Effector memory CD8-positive, alpha-beta T cell (primary cell): ENCODE results near the gene COL20A1.

Source experiments
- ATAC-seq: fragments of 150-1000 bp; cut with Tn5 transposase; replicated peaks from 2 replicates; pipeline ENCODE4 v1.10.0; 2021; ENCODE audit warnings: mild to moderate bottlenecking, moderate library complexity
- DNase-seq, 3 experiments: peaks; one replicate each; pipeline ENCODE4 v3.0.0; 2021
- H3K27ac Mint-ChIP-seq, 2 donors: one replicate each; pipeline ENCODE4 v1.8.0; 2022; ENCODE audit warnings: mild to moderate bottlenecking in 2 of 2, mixed read lengths in 2 of 2, moderate library complexity in 2 of 2
- H3K27me3 Mint-ChIP-seq, 2 donors: one replicate each; pipeline ENCODE4 v1.8.0; 2022; ENCODE audit warnings: mixed read lengths in 2 of 2
- H3K36me3 Mint-ChIP-seq: one replicate; pipeline ENCODE4 v1.8.0; 2022; ENCODE audit warnings: mild to moderate bottlenecking, moderate library complexity, mixed read lengths; ENCODE audit not compliant: insufficient read depth
- H3K4me1 Mint-ChIP-seq, 2 donors: one replicate each; pipeline ENCODE4 v1.8.0; 2022; ENCODE audit warnings: low read depth in 2 of 2, mixed read lengths in 2 of 2
- H3K4me3 Mint-ChIP-seq, 2 donors: one replicate each; pipeline ENCODE4 v1.8.0; 2022; ENCODE audit warnings: mild to moderate bottlenecking in 2 of 2, mixed read lengths in 2 of 2, moderate library complexity in 2 of 2
- H3K9me3 Mint-ChIP-seq, 2 donors: one replicate each; pipeline ENCODE4 v1.8.0; 2022; ENCODE audit warnings: mixed read lengths in 2 of 2

COL20A1 gene

DNA sequence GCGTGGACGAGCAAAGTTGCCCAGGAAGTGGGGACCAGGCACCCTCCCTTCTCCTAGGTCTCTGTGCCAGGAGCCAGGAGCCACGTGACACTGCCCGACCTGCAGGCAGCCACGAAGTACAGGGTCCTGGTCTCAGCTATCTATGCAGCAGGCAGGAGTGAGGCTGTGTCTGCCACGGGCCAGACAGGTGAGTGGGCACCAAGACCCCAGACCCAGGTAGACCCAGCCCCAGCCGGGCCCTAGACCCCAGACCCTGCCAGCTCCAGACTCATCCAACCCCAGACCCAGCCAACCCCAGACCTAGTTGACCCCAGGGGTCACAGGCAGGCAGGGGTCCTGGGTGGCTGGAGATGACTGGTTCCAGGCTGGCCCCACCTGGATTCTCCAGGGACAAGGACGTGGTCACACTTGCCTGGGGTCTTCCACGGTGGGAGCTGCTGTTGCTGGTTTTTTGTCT is 21.1 kb downstream of the COL20A1 start:
- Mint-ChIP-seq H3K4me1 (peaks cover 3 to 4% of the 10 kb centered on the region in 2 donors), H3K9me3 (no peaks in the 10 kb centered on the region), H3K4me3 (no peak overlapping the region), H3K36me3 (no peaks in the 10 kb centered on the region), H3K27me3 (peaks cover 12 to 44% of the 10 kb centered on the region in 2 donors), H3K27ac (no peak overlapping the region)
- DNase-seq (no peak), ATAC-seq (no peak)

DNA sequence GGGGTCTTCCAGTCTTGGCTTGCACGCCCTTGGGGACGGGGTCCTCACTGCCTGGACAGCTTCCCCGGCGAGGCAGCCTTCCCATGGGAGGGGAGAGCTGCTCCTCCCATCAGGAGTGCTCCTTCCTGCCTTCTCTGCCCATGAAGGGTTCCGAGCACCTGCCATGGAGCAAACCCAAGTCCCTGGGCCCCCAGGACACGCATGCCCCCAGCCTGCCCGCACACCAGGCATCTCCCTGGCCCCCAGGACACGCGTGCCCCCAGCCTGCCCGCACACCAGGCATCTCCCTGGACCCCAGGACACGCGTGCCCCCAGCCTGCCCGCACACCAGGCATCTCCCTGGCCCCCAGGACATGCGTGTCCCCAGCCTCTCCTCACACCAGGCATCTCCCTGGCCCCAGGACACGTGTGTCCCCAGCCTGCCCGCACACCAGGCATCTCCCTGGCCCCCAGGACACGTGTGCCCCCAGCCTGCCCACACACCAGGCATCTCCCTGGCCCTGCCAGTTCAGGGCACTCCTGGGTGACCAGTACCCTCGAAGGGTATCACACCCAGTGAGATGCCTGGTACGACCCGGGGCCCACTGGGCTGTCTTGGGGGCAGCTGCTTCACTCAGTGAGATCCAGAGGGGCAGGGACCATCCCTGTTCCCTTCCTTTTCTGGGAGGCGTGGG is 21.7 kb downstream of the COL20A1 start:
- ATAC-seq: no peak
- H3K4me3 Mint-ChIP-seq: no peak overlapping the region
- H3K36me3 Mint-ChIP-seq: no peaks in the 10 kb centered on the region
- peaks cover 9 to 45% of the 10 kb centered on the region in 2 donors for H3K27me3 Mint-ChIP-seq
- H3K9me3 Mint-ChIP-seq: no peaks in the 10 kb centered on the region
- no peak for DNase-seq
- H3K4me1 Mint-ChIP-seq: peaks cover 2 to 3% of the 10 kb centered on the region in 2 donors
- H3K27ac Mint-ChIP-seq: no peak overlapping the region

DNA sequence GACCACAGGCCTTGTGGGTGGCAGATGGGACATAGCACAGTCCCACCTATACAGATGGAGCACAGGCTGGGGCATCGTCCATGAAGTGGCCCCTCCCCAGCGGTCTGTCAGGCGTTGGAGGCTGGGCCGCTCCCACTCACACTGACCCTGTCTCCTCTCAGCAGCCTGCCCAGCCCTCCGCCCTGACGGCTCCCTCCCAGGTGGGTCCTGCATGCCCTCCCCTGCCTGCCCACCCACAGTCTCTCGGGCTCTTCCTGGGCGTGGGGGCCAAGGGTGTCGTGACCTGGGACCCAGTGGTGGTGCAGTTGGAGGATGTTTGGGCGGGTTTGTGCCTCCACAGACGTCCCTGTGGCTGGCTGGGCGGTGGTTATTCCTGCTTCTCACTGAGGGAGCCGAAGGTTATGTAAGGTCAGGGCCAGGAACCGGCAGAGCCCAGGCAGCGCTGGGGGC is 22.3 kb downstream of the COL20A1 start:
- Mint-ChIP-seq H3K4me3 (no peak overlapping the region), H3K27ac (no peak overlapping the region), H3K27me3 (peaks cover 6 to 41% of the 10 kb centered on the region in 2 donors), H3K36me3 (no peaks in the 10 kb centered on the region), H3K4me1 (peaks cover 0 to 3% of the 10 kb centered on the region in 2 donors), H3K9me3 (no peaks in the 10 kb centered on the region)
- DNase-seq (no peak), ATAC-seq (no peak)

- H3K4me3 Mint-ChIP-seq: no peak overlapping the region
- H3K4me1 Mint-ChIP-seq: peaks cover 0 to 3% of the 10 kb centered on the region in 2 donors
- no peaks in the 10 kb centered on the region for H3K36me3 Mint-ChIP-seq
- no peak for DNase-seq
- no peak overlapping the region for H3K27ac Mint-ChIP-seq
- ATAC-seq: no peak
- H3K9me3 Mint-ChIP-seq: no peaks in the 10 kb centered on the region
- H3K27me3 Mint-ChIP-seq: peaks cover 6 to 37% of the 10 kb centered on the region in 2 donors
These were observed 22.9 kb downstream of the COL20A1 start for GRCh38 chr20:63315731-63316491.

DNA sequence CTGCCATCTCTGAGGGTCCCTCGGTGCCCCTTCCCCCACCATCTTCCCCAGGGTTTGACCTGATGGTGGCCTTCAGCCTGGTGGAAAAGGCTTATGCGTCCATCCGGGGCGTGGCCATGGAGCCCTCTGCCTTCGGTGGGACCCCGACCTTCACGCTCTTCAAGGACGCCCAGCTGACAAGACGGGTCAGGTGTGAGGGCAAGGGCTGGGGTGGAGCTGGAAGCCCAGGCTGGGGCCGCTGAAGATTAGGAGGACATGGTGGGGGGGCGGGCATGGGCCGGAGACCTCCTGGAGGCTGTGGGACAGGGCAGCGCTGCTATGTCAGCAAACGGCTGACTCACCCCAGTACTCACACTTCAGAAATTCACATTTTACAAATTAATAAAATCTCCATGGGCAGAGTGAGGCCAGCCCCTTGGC is 23.5 kb downstream of the COL20A1 start:
- Mint-ChIP-seq H3K4me1 (peaks cover 0 to 3% of the 10 kb centered on the region in 2 donors), H3K27ac (no peak overlapping the region), H3K4me3 (no peak overlapping the region), H3K9me3 (no peaks in the 10 kb centered on the region), H3K27me3 (peaks cover 6 to 43% of the 10 kb centered on the region in 2 donors), H3K36me3 (no peaks in the 10 kb centered on the region)
- DNase-seq: no peak
- no peak for ATAC-seq

GRCh38 chr20:63317061-63317460 is 24.1 kb downstream of the COL20A1 start:
- H3K36me3 Mint-ChIP-seq: no peaks in the 10 kb centered on the region
- no peak for DNase-seq
- no peak overlapping the region for H3K27ac Mint-ChIP-seq
- no peaks in the 10 kb centered on the region for H3K9me3 Mint-ChIP-seq
- H3K4me1 Mint-ChIP-seq: peaks cover 0 to 3% of the 10 kb centered on the region in 2 donors
- no peak overlapping the region for H3K4me3 Mint-ChIP-seq
- no peak for ATAC-seq
- peaks cover 6 to 45% of the 10 kb centered on the region in 2 donors for H3K27me3 Mint-ChIP-seq

DNA sequence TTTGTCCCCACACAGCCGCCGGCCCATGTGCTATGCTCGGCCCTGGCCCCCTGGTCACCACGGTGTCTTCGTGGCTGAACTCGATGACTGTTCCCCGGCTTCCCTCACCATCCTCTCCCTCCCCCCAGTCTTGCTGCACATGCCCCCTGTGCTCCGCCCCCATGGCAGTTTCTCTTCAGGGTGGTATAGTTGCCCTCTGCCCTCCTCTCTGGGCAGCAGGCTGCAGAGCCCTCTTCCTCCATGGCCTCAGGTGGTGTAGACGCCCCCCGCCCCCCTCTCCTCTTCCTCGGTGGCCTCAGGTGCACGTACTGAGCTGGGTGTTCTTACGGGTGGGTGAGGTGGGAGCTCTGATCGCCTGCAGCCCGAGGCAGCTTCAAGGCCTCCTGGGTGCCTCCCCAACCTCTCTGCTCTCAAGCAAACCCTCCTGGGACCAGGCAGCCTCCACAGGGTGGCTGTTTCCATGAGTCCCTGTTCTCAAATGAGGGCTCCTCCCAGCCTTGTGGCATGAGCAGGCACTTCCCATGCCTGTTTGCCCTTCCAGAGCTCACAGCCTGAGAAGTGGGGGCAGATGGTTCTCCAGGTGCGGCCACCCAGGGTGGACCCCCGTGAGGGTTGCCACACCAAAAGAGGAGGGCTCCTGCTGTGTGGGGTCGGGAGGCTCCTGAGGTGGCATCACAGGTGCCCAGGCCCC is 24.8 kb downstream of the COL20A1 start:
- Mint-ChIP-seq H3K27ac (no peak overlapping the region), H3K27me3 (peaks cover 6 to 39% of the 10 kb centered on the region in 2 donors), H3K4me3 (no peak overlapping the region), H3K36me3 (peaks cover 3% of the 10 kb centered on the region), H3K4me1 (peaks cover 0 to 3% of the 10 kb centered on the region in 2 donors), H3K9me3 (no peaks in the 10 kb centered on the region)
- no peak for DNase-seq
- no peak for ATAC-seq

DNA sequence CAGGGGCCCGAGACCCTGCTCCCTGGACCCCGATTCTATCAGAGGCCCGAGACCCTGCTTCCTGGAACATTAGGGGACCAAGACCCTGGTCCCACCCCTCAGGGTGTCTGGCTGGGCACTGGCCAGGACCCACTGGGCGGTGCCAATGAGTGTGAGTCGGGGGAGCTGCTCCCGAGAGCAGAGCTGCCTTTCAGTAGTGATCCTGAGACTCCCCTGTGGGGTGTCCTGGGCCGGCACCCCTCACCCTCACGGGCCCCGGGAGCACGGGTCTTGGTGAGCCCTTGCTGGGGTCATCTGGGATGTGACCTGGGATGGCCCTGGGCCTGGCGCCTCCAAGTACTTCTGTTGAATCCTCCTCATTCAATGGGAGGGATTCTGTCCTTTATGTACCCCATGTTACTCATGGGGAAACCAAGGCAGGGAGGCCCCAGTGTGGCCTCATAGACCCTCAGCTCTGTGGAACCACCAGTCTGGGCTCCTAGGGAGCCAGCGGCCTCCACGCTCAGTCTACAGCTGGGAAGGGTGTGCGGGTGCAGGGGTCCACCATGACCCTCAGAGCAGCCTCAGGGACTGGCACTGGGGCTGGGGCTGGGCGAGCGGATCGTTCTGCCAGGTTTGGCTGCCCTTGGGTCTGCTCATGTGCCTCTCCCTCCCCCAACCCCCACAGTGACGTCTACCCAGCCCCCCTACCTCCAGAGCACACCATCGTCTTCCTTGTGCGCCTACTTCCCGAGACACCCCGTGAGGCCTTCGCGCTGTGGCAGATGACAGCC is 25.6 kb downstream of the COL20A1 start:
- H3K27ac Mint-ChIP-seq: no peak overlapping the region
- no peaks in the 10 kb centered on the region for H3K9me3 Mint-ChIP-seq
- H3K27me3 Mint-ChIP-seq: peaks cover 6 to 39% of the 10 kb centered on the region in 2 donors
- peaks cover 3% of the 10 kb centered on the region for H3K36me3 Mint-ChIP-seq
- DNase-seq (no peak), ATAC-seq (no peak)
- H3K4me3 Mint-ChIP-seq: no peak overlapping the region
- H3K4me1 Mint-ChIP-seq: no peaks in the 10 kb centered on the region

- Mint-ChIP-seq H3K4me1 (no peaks in the 10 kb centered on the region), H3K27ac (no peak overlapping the region)
These were observed 26.4 kb downstream of the COL20A1 start for GRCh38 chr20:63319164-63320040.

GRCh38 chr20:63320041-63320511 is 27.1 kb downstream of the COL20A1 start:
- H3K36me3 Mint-ChIP-seq: peaks cover 3% of the 10 kb centered on the region
- ATAC-seq (no peak), DNase-seq (no peak)
- H3K4me1 Mint-ChIP-seq: no peaks in the 10 kb centered on the region
- H3K27me3 Mint-ChIP-seq: peaks cover 6 to 38% of the 10 kb centered on the region in 2 donors
- no peak overlapping the region for H3K4me3 Mint-ChIP-seq
- H3K9me3 Mint-ChIP-seq: no peaks in the 10 kb centered on the region
- H3K27ac Mint-ChIP-seq: no peak overlapping the region

More at GRCh38 chr20:63319164-63320040, 26.4 kb downstream of the COL20A1 start:
- Mint-ChIP-seq H3K36me3 (peaks cover 3% of the 10 kb centered on the region), H3K27me3 (peaks cover 6 to 42% of the 10 kb centered on the region in 2 donors), H3K9me3 (no peaks in the 10 kb centered on the region), H3K4me3 (no peak overlapping the region)
- ATAC-seq (no peak), DNase-seq (no peak)

GRCh38 chr20:63320616-63321147 is 27.7 kb downstream of the COL20A1 start:
- no peaks in the 10 kb centered on the region for H3K4me1 Mint-ChIP-seq
- DNase-seq (no peak), ATAC-seq (no peak)
- peaks cover 3% of the 10 kb centered on the region for H3K36me3 Mint-ChIP-seq
- H3K27ac Mint-ChIP-seq: no peak overlapping the region
- H3K4me3 Mint-ChIP-seq: no peak overlapping the region
- H3K27me3 Mint-ChIP-seq: peaks cover 2 to 32% of the 10 kb centered on the region in 2 donors
- H3K9me3 Mint-ChIP-seq: no peaks in the 10 kb centered on the region
